PC-3 (cell line): Measurements from ENCODE around the gene RTF1. TPM values are rescaled to one million over a fixed set of nuclear protein-coding genes. Genes with fewer than 3 reads are reported as not detected.

Experiments used
- ATAC-seq: fragments of 200-7000 bp; cut with Tn5 transposase; 2 replicates; pipeline ENCODE4 v1.9.1; 2020; ENCODE audit warnings: mild to moderate bottlenecking, moderate library complexity
- BruUV-seq: library from RNA; stranded (reverse); fragments of 400-500 nt; replicated peaks from 2 replicates; lab custom pipeline; 2021; lab: Mats Ljungman, UMichigan
- CTCF ChIA-PET: fragments of 300-600 bp; sonication (Branson Sonifier 250); formaldehyde crosslinking; loops from one replicate; lab custom pipeline; 2022; ENCODE audit warnings: antibody characterized with exemption; lab: Charles Lee
- POLR2A ChIA-PET: fragments of 300-600 bp; sonication (Branson Sonifier 250); formaldehyde crosslinking; loops from one replicate; lab custom pipeline; 2022; ENCODE audit warnings: antibody characterized with exemption; ENCODE audit not compliant: unreplicated experiment; lab: Charles Lee
- DNase-seq: peaks from one replicate; pipeline ENCODE4 v3.0.0-alpha.2; 2015
- H2AFZ ChIP-seq: fragments of 300-600 bp; sonication (generic); 2 replicates; pipeline ENCODE4 v1.6.0; 2016; ENCODE audit warnings: antibody characterized with exemption, low read length
- H3F3A ChIP-seq: fragments of 300-600 bp; sonication (generic); one replicate; pipeline ENCODE4 v1.6.0; 2017; ENCODE audit warnings: antibody characterized with exemption, low read length, control low read depth, mild to moderate bottlenecking; ENCODE audit not compliant: unreplicated experiment
- H3K27ac ChIP-seq: fragments of 300-600 bp; sonication (generic); 2 replicates; pipeline ENCODE4 v1.5.1; 2016; ENCODE audit warnings: mild to moderate bottlenecking, low read length
- H3K27me3 ChIP-seq: fragments of 300-600 bp; sonication (generic); 2 replicates; pipeline ENCODE4 v1.6.1; 2016; ENCODE audit warnings: low read length, mixed read lengths
- H3K36me3 ChIP-seq: fragments of 300-600 bp; sonication (generic); 2 replicates; pipeline ENCODE4 v1.6.1; 2016; ENCODE audit warnings: low read depth, mixed run types, low read length, mixed read lengths
- H3K4me1 ChIP-seq: fragments of 300-600 bp; sonication (generic); 2 replicates; pipeline ENCODE4 v1.5.1; 2016; ENCODE audit warnings: low read length; ENCODE audit not compliant: insufficient read depth
- H3K4me2 ChIP-seq: fragments of 300-600 bp; sonication (generic); 2 replicates; pipeline ENCODE4 v1.6.0; 2016; ENCODE audit warnings: low read length
- H3K4me3 ChIP-seq: fragments of 300-600 bp; sonication (generic); 2 replicates; pipeline ENCODE4 v1.5.1; 2016; ENCODE audit warnings: mild to moderate bottlenecking, low read length, mixed read lengths
- H3K79me2 ChIP-seq: fragments of 300-600 bp; sonication (generic); 2 replicates; pipeline ENCODE4 v1.6.1; 2017; ENCODE audit warnings: low read length, mixed read lengths
- H3K9ac ChIP-seq: fragments of 300-600 bp; sonication (generic); 2 replicates; pipeline ENCODE4 v1.6.0; 2016; ENCODE audit warnings: mild to moderate bottlenecking, low read length
- H3K9me2 ChIP-seq: fragments of 300-600 bp; sonication (generic); replicated peaks from 2 replicates; pipeline ENCODE4 v1.6.1; 2016; ENCODE audit warnings: mixed run types, low read length, mixed read lengths
- H3K9me3 ChIP-seq: fragments of 300-600 bp; sonication (generic); 2 replicates; pipeline ENCODE4 v1.6.1; 2016; ENCODE audit warnings: low read length, mixed read lengths
- H4K20me1 ChIP-seq: fragments of 300-600 bp; sonication (generic); 2 replicates; pipeline ENCODE4 v1.6.1; 2016; ENCODE audit warnings: low read length, mixed read lengths
- CTCF ChIP-seq: fragments of 300-600 bp; sonication (generic); conservative IDR thresholded peaks from 2 replicates; pipeline ENCODE4 v1.5.1; 2017; ENCODE audit warnings: antibody characterized with exemption, low read depth, mild to moderate bottlenecking, low read length
- EZH2 ChIP-seq: fragments of 300-600 bp; sonication (generic); IDR thresholded peaks from one replicate; pipeline ENCODE4 v1.6.1; 2017; ENCODE audit warnings: antibody characterized with exemption, mild to moderate bottlenecking, low read length; ENCODE audit not compliant: unreplicated experiment
- EZH2phosphoT487 ChIP-seq: fragments of 300-600 bp; sonication (generic); IDR thresholded peaks from 2 replicates; pipeline ENCODE4 v1.6.1; 2018; ENCODE audit warnings: mild to moderate bottlenecking, antibody characterized with exemption, low read length, borderline replicate concordance
- intact Hi-C: fragments of 100-400 bp; cut with micrococcal nuclease; formaldehyde crosslinking; loops from 2 replicates; pipeline ENCODE4 v1.9.0; 2023
- total RNA-seq: library from RNA; depleted of rRNA; stranded (reverse); fragments of >200 nt; gene quantifications from 2 replicates; pipeline ENCODE4 v1.2.3, GENCODE V29; 2014

Gene RTF1
- total RNA-seq, 1 experiment from 2014 or later = 20.2 TPM

- H3K4me3 ChIP-seq = no peak overlapping the region
- H3F3A ChIP-seq = no peaks in the 10 kb centered on the region
- H3K79me2 ChIP-seq = no peaks in the 10 kb centered on the region
- H3K9me2 ChIP-seq = no peaks in the 10 kb centered on the region
- intact Hi-C loops = loop anchor here (10.0 kb wide), 1 partner anchor 46 kb away; the partner anchor contains the start of gene RPAP1
- TF ChIP-seq EZH2phosphoT487 (no peak), EZH2 (no peak), CTCF (no peak)
- H3K4me1 ChIP-seq = peaks cover 2% of the 10 kb centered on the region; the same call in 1 of the 2 replicates
- POLR2A ChIA-PET = no interaction called here
- no peaks in the 10 kb centered on the region for H3K36me3 ChIP-seq
- DNase-seq (no peak), ATAC-seq (no peak)
- H3K9ac ChIP-seq = no peak overlapping the region
- CTCF ChIA-PET = no interaction called here
- H2AFZ ChIP-seq = no peak overlapping the region
- no peak overlapping the region for H3K27ac ChIP-seq
- H3K4me2 ChIP-seq = no peak overlapping the region
- BruUV-seq = no TSS peak
- H3K9me3 ChIP-seq = no peaks in the 10 kb centered on the region
- H3K27me3 ChIP-seq = no peaks in the 10 kb centered on the region
- no peaks in the 10 kb centered on the region for H4K20me1 ChIP-seq
Measured at GRCh38 chr15:41499109-41499851, 82.4 kb downstream of the RTF1 start.

GRCh38 chr15:41501191-41501917, 84.5 kb downstream of the RTF1 start:
- no peak overlapping the region for H3K4me2 ChIP-seq
- no peaks in the 10 kb centered on the region for H3K9me2 ChIP-seq
- intact Hi-C loops = no loop called here
- CTCF ChIA-PET = no interaction called here
- no peaks in the 10 kb centered on the region for H3K36me3 ChIP-seq
- POLR2A ChIA-PET = no interaction called here
- no peaks in the 10 kb centered on the region for H4K20me1 ChIP-seq
- no peak for ATAC-seq
- no peak overlapping the region for H3K4me3 ChIP-seq
- BruUV-seq = no TSS peak
- no peaks in the 10 kb centered on the region for H3K79me2 ChIP-seq
- no peak for DNase-seq
- H2AFZ ChIP-seq = no peak overlapping the region
- H3K4me1 ChIP-seq = no peaks in the 10 kb centered on the region
- H3K27ac ChIP-seq = no peak overlapping the region
- H3K27me3 ChIP-seq = no peaks in the 10 kb centered on the region
- no peaks in the 10 kb centered on the region for H3F3A ChIP-seq
- H3K9me3 ChIP-seq = no peaks in the 10 kb centered on the region
- H3K9ac ChIP-seq = no peak overlapping the region
- TF ChIP-seq EZH2phosphoT487 (no peak), CTCF (no peak), EZH2 (no peak)
